K562 (cell line): ENCODE results near the gene ETV7. TPM values are rescaled to one million over a fixed set of nuclear protein-coding genes. Genes with fewer than 3 reads are reported as not detected.
A peak's percentile ranks its signal among the peaks of the same experiment; 100 is the strongest.

Experiments used
- ATAC-seq: fragments of 200-7000 bp; cut with Tn5 transposase; 3 replicates; pipeline ENCODE4 v1.9.1; 2020; ENCODE audit warnings: moderate library complexity
- BruUV-seq: library from RNA; stranded (reverse); fragments of 400-500 nt; replicated peaks from 2 replicates; lab custom pipeline; 2021; lab: Mats Ljungman, UMichigan
- CTCF ChIA-PET: fragments of 300-600 bp; formaldehyde crosslinking; extraction: SDS; loops from one replicate; lab custom pipeline; 2021; ENCODE audit warnings: low intra/inter-chr PET ratio; lab: Yijun Ruan, JAX
- POLR2A ChIA-PET: fragments of 300-600, 350-650 bp; sonication (Branson Sonifier 250); formaldehyde crosslinking; extraction: SDS; loops from one replicate; lab custom pipeline; 2021; ENCODE audit warnings: antibody characterized with exemption, inconsistent platforms; lab: Yijun Ruan, JAX
- DNase-seq, 4 experiments: peaks; one replicate each; pipeline versions ENCODE4 v3.0.0 to v3.0.0-alpha.2; 2011 to 2018; ENCODE audit warnings: low spot score in 3 of 4, mixed read lengths in 3 of 4; ENCODE audit errors: extremely low read depth in 1 of 4
- FAIRE-seq: peaks from 2 replicates; lab custom pipeline; 2011; peaks lifted over from hg19 to GRCh38; lab: Jason Lieb, UNC
- H2AFZ ChIP-seq: 2 replicates; pipeline ENCODE4 v1.6.0; 2011; ENCODE audit warnings: low read depth, low read length, control low read depth, inconsistent platforms
- H3K27ac ChIP-seq: fragments of 200-600 bp; 3 replicates; pipeline ENCODE4 v1.8.0; 2011; ENCODE audit warnings: low read depth, mild to moderate bottlenecking, control low read depth, inconsistent platforms, low read length, moderate library complexity, mixed read lengths; ENCODE audit errors: extremely low read depth
- H3K27me3 ChIP-seq, 2 experiments: fragments of 300-600 bp in 1 of 2; 2 replicates in 1 of 2; 3 replicates in 1 of 2; pipeline versions ENCODE4 v1.6.0 to v1.8.0; 2011; ENCODE audit warnings: inconsistent platforms in 2 of 2, low read length in 2 of 2, mild to moderate bottlenecking in 1 of 2, mixed read lengths in 1 of 2, moderate library complexity in 1 of 2; ENCODE audit not compliant: control insufficient read depth in 2 of 2, insufficient read depth in 2 of 2
- H3K36me3 ChIP-seq: fragments of 300-600 bp; 3 replicates; pipeline ENCODE4 v1.8.0; 2011; ENCODE audit warnings: mild to moderate bottlenecking, low read length, inconsistent platforms; ENCODE audit not compliant: control insufficient read depth, insufficient read depth
- H3K4me1 ChIP-seq, 2 experiments: fragments of 200-600 bp in 1 of 2; replicated peaks in 1 of 2; 2 replicates in 1 of 2; 3 replicates in 1 of 2; pipeline versions ENCODE4 v1.5.1 to v1.8.0; 2011; ENCODE audit warnings: inconsistent platforms in 2 of 2, low read length in 2 of 2, mild to moderate bottlenecking in 1 of 2, mixed read lengths in 1 of 2, moderate library complexity in 1 of 2; ENCODE audit not compliant: control insufficient read depth in 2 of 2, insufficient read depth in 2 of 2
- H3K4me2 ChIP-seq: 2 replicates; pipeline ENCODE4 v1.6.1; 2011; ENCODE audit warnings: low read length, control low read depth, inconsistent platforms, mixed read lengths; ENCODE audit not compliant: insufficient read depth
- H3K4me3 ChIP-seq: fragments of 200-600 bp; sonication (generic), shearing (Covaris generic); 2 replicates; pipeline ENCODE4 v1.5.1; 2016; ENCODE audit warnings: control low read depth, inconsistent platforms
- H3K79me2 ChIP-seq: fragments of 200-600 bp; 3 replicates; pipeline ENCODE4 v1.8.0; 2011; ENCODE audit warnings: low read length, inconsistent platforms; ENCODE audit not compliant: control insufficient read depth, insufficient read depth
- H3K9ac ChIP-seq, 2 experiments: 2 replicates each; pipeline versions ENCODE4 v1.6.0 to v1.6.1; 2011; ENCODE audit warnings: low read depth in 2 of 2, low read length in 2 of 2, control low read depth in 1 of 2, inconsistent platforms in 1 of 2, mild to moderate bottlenecking in 1 of 2, mixed read lengths in 1 of 2; ENCODE audit not compliant: insufficient read depth in 1 of 2
- H3K9me1 ChIP-seq: one replicate; pipeline ENCODE4 v1.6.0; 2011; ENCODE audit warnings: inconsistent platforms, mild to moderate bottlenecking, low read length, moderate library complexity; ENCODE audit not compliant: control insufficient read depth, insufficient read depth
- H3K9me3 ChIP-seq: replicated peaks from 2 replicates; pipeline ENCODE4 v1.5.1; 2011; ENCODE audit warnings: low read depth, low read length, inconsistent platforms; ENCODE audit not compliant: control insufficient read depth, insufficient read depth
- H4K20me1 ChIP-seq: replicated peaks from 2 replicates; pipeline ENCODE4 v1.6.1; 2011; ENCODE audit warnings: low read length, inconsistent platforms, mixed read lengths; ENCODE audit not compliant: control insufficient read depth, insufficient read depth
- BHLHE40 ChIP-seq: IDR thresholded peaks from 2 replicates; pipeline ENCODE4 v1.6.1; 2011; ENCODE audit warnings: low read length, improper control_type of control experiment
- FOSL1 ChIP-seq: fragments of 200-800 bp; sonication (Bioruptor generic); conservative IDR thresholded peaks from 2 replicates; pipeline ENCODE4 v1.6.1; 2016; ENCODE audit warnings: missing genetic modification characterization, missing compliant biosample characterization
- HMG20B ChIP-seq: fragments of 250-450 bp; sonication (Bioruptor Pico); IDR thresholded peaks from 2 replicates; pipeline ENCODE4 v1.5.0; 2021; ENCODE audit warnings: mild to moderate bottlenecking
- RBM25 ChIP-seq: fragments of 200-400 bp; formaldehyde crosslinking; IDR thresholded peaks from 2 replicates; pipeline ENCODE4 v1.6.1; 2018; ENCODE audit warnings: low read length, low read depth, moderate library complexity; ENCODE audit not compliant: severe bottlenecking
- WGBS: fragments of 100-300 bp; shearing (Covaris generic); methylation state at CpG from one replicate; pipeline ENCODE4 v1.1.6; 2016; ENCODE audit warnings: low coverage, mixed read lengths; ENCODE audit not compliant: insufficient coverage; ENCODE audit errors: missing lambda C conversion rate; 5-methylcytosine and 5-hydroxymethylcytosine counted together
- in situ Hi-C: fragments of 300-500 bp; cut with MboI; formaldehyde crosslinking; loops from 4 replicates; pipeline ENCODE4 v1.15.0; 2018; ENCODE audit warnings: inconsistent platforms, mixed read lengths
- intact Hi-C: fragments of 100-400 bp; cut with micrococcal nuclease; formaldehyde crosslinking; loops from 2 replicates; pipeline ENCODE4 v1.14.2; 2022
- polyA plus RNA-seq, 8 experiments: library from polyadenylated mRNA; depleted of rRNA in 4 of 8; stranded (reverse) in 5 of 8; unstranded in 3 of 8; fragments of >200 nt; fragmentation: Nextera tagmentation in 2 of 8; fragmentation: Illumina TruSeq in 1 of 8; extraction: Ambion mirVana in 2 of 8; extraction: Trizol in 1 of 8; gene quantifications; 2 replicates each; pipeline versions ENCODE4 v1.2.1 to v1.2.3, GENCODE V29; 2011 to 2014; ENCODE audit warnings: inconsistent platforms in 1 of 8, missing spikeins in 1 of 8
- total RNA-seq, 7 experiments: library from RNA; depleted of rRNA in 6 of 7; stranded (reverse); fragments of >200 nt in 6 of 7; fragmentation: Illumina TruSeq in 2 of 7; extraction: Trizol in 2 of 7; gene quantifications; 2 replicates each; pipeline versions ENCODE4 v1.2.1 to v1.2.3, GENCODE V29; 2011 to 2021; ENCODE audit warnings: low replicate concordance in 1 of 7
- TF ChIP-seq, protein P1 (sequence below), 2 experiments: fragments of 450-650 bp; formaldehyde crosslinking in 1 of 2; IDR thresholded peaks; 2 replicates each; pipeline versions ENCODE4 v1.4.0 to v1.6.1; 2014 to 2020; ENCODE audit warnings: mild to moderate bottlenecking in 2 of 2, borderline replicate concordance in 1 of 2, low read depth in 1 of 2

The ETV7 gene
- total and polyA plus RNA-seq, 9 of the 15 experiments (the other 6 are each of a cell fraction or from before 2014, with no cell fraction given) = 0.07 to 0.22 (median 0.14) TPM; not detected in 3

DNA sequence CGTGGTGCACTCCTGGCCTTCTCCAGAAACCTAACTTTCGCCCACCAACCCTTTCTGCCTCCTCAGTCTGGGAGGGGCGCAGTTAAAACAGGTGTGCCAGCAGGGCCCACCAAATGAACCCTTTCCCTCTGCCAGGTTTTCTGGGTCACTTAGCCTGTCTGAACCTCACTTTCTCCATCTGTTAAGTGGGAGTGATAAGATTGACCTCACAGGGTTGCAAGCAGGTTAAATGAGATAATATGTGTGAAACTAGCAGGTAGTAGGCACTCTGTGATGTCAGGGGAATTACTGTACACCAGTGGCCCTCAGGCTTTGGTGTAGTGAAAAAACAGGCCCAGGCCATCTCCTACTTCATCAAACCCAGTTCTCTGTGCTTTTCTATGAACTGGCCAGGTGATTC is 64.9 kb downstream of the ETV7 start:
- H3K9ac ChIP-seq = no peak overlapping the region
- no TSS peak for BruUV-seq
- FAIRE-seq (no peak), ATAC-seq (no peak), DNase-seq (no peak)
- no peaks in the 10 kb centered on the region for H3K79me2 ChIP-seq
- H3K9me3 ChIP-seq = no peaks in the 10 kb centered on the region
- ChIA-PET CTCF (no interaction called here), POLR2A (interaction anchor here (0.7 to 2.0 kb wide), 3 partner anchors 8 to 16 kb away, joined by 3 to 7 read pairs (median 3); no protein-coding TSS in a partner anchor)
- no peak overlapping the region for H2AFZ ChIP-seq
- H3K4me1 ChIP-seq = peaks cover 0 to 5% of the 10 kb centered on the region in 2 experiments; a peak in 1 of 5 replicates
- H3K36me3 ChIP-seq = no peaks in the 10 kb centered on the region
- H3K4me2 ChIP-seq = no peak overlapping the region
- H3K4me3 ChIP-seq = no peak overlapping the region
- 7% methylated on average over 3 of the region's 3 CpGs for WGBS
- TF ChIP-seq HMG20B = no peak
- peak; percentile 34 for TF ChIP-seq RBM25
- H3K27me3 ChIP-seq = peaks cover 28 to 80% of the 10 kb centered on the region in 2 experiments; a peak in 4 of 5 replicates
- H3K9me1 ChIP-seq = no peaks in the 10 kb centered on the region
- intact Hi-C loops (no loop called here), in situ Hi-C loops (no loop called here)
- no peaks in the 10 kb centered on the region; the same call in 1 of the 2 replicates for H4K20me1 ChIP-seq
- H3K27ac ChIP-seq = no peak overlapping the region

DNA sequence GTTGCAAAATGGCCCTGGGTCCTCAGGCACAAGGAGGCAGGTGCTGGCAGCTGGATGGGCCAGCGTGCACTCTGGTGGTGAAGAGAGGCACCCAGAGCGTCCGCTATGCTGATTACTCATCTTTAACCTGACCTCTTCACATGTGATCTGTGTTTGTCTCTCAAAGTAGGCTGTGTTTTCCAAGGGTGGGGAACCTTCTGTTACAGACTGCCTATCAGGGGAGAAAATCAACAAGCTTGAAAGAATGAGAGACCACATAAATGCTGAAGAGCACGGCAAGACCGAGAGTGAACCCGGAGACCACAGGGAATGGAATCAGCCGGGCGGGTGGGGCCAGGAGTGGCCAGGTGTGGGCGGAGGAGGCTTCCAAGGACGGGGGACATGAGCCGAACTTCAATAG is 67.0 kb downstream of the ETV7 start:
- no TSS peak for BruUV-seq
- Histone ChIP-seq H3K9me1 (no peaks in the 10 kb centered on the region), H3K36me3 (no peaks in the 10 kb centered on the region), H3K4me3 (no peak overlapping the region), H3K9ac (no peak overlapping the region), H3K9me3 (no peaks in the 10 kb centered on the region), H3K27ac (no peak overlapping the region), H3K79me2 (no peaks in the 10 kb centered on the region), H3K4me2 (peak overlapping the region; percentile 3; the same call in 1 of the 2 replicates), H3K27me3 (peaks cover 25 to 74% of the 10 kb centered on the region in 2 experiments; a peak in 4 of 5 replicates), H3K4me1 (peaks cover 0 to 5% of the 10 kb centered on the region in 2 experiments; a peak in 1 of 5 replicates), H2AFZ (0 out of 2 replicates have a peak overlapping the region, but pooled peaks have one; percentile 12), H4K20me1 (no peaks in the 10 kb centered on the region; the same call in 1 of the 2 replicates)
- ATAC-seq (peak; percentile 65), FAIRE-seq (peak; percentile 52), DNase-seq (peak in 1 of 4 experiments; percentile 30)
- intact Hi-C loops (no loop called here), in situ Hi-C loops (no loop called here)
- POLR2A ChIA-PET = interaction anchor here (0.8 to 1.5 kb wide), 5 partner anchors 8 to 38 kb away, joined by 3 to 6 read pairs (median 3); no protein-coding TSS in a partner anchor
- 2% methylated on average over 11 of the region's 11 CpGs for WGBS
- CTCF ChIA-PET = interaction anchor here (0.5 kb wide), 1 partner anchor 1179 kb away, joined by 3 read pairs; the partner anchor contains the start of gene TCP11
- TF ChIP-seq, protein P1, sequence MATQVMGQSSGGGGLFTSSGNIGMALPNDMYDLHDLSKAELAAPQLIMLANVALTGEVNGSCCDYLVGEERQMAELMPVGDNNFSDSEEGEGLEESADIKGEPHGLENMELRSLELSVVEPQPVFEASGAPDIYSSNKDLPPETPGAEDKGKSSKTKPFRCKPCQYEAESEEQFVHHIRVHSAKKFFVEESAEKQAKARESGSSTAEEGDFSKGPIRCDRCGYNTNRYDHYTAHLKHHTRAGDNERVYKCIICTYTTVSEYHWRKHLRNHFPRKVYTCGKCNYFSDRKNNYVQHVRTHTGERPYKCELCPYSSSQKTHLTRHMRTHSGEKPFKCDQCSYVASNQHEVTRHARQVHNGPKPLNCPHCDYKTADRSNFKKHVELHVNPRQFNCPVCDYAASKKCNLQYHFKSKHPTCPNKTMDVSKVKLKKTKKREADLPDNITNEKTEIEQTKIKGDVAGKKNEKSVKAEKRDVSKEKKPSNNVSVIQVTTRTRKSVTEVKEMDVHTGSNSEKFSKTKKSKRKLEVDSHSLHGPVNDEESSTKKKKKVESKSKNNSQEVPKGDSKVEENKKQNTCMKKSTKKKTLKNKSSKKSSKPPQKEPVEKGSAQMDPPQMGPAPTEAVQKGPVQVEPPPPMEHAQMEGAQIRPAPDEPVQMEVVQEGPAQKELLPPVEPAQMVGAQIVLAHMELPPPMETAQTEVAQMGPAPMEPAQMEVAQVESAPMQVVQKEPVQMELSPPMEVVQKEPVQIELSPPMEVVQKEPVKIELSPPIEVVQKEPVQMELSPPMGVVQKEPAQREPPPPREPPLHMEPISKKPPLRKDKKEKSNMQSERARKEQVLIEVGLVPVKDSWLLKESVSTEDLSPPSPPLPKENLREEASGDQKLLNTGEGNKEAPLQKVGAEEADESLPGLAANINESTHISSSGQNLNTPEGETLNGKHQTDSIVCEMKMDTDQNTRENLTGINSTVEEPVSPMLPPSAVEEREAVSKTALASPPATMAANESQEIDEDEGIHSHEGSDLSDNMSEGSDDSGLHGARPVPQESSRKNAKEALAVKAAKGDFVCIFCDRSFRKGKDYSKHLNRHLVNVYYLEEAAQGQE (IDR thresholded peaks at IDR 0.05; ENCODE audit: borderline replicate concordance) = peak; percentile 21; the same call in 1 of the 2 replicates
- TF ChIP-seq, protein P1 (CRISPR knock-in tag; IDR thresholded peaks at IDR 0.05; ENCODE audit: low read depth) = no peak
- TF ChIP-seq BHLHE40 = peak; percentile 34; the same call in 1 of the 2 replicates
- TF ChIP-seq FOSL1 (tag) = peak; percentile 79
